ENCODE measurements around the gene DNAJB11. TPM values are rescaled to one million over a fixed set of nuclear protein-coding genes. Genes with fewer than 3 reads are reported as not detected.

Gene DNAJB11
- total RNA-seq, 1 experiment from 2014 or later = 103 TPM

- no peak for DNase-seq (ENCODE audit: low spot score)
- intact Hi-C loops (cut with micrococcal nuclease; ENCODE audit: unreplicated experiment) = loop anchor here (5.0 to 10.0 kb wide), 2 partner anchors 165 to 342 kb away; partner anchors contain the start of gene EIF4A2
- Histone ChIP-seq H3K36me3 (ENCODE audit: insufficient read depth, low read length, poor library complexity, severe bottlenecking) (no peaks in the 10 kb centered on the region), H3K9me3 (ENCODE audit: low read depth, low read length, poor library complexity, severe bottlenecking) (no peaks in the 10 kb centered on the region), H3K4me1 (ENCODE audit: insufficient read depth, low read length, poor library complexity, severe bottlenecking) (peaks cover 12% of the 10 kb centered on the region), H3K27ac (ENCODE audit: low read depth, low read length, poor library complexity, severe bottlenecking) (no peak overlapping the region), H3K27me3 (replicated peaks; ENCODE audit: insufficient read depth, low read depth, low read length, poor library complexity) (peaks cover 3% of the 10 kb centered on the region), H3K4me3 (ENCODE audit: low read depth, low read length, poor library complexity, severe bottlenecking) (no peak overlapping the region)
- ChIA-PET POLR2A (ENCODE audit: low non-redundant PET) (no interaction called here), CTCF (no interaction called here)
- no TSS peak for BruUV-seq (replicated peaks)
- no peak for TF ChIP-seq EZH2 (IDR thresholded peaks at IDR 0.05; ENCODE audit: borderline replicate concordance, low read depth, low read length, poor library complexity, severe bottlenecking)
- TF ChIP-seq CTCF (conservative IDR thresholded peaks at IDR 0.05; ENCODE audit: low read depth, low read length) = no peak
Observed at GRCh38 chr3:186619787-186620212, 49.3 kb downstream of the DNAJB11 start.

- BruUV-seq (replicated peaks) = no TSS peak
- H3K4me1 ChIP-seq (ENCODE audit: insufficient read depth, low read length, poor library complexity, severe bottlenecking) = peaks cover 6% of the 10 kb centered on the region
- no peaks in the 10 kb centered on the region for H3K9me3 ChIP-seq (ENCODE audit: low read depth, low read length, poor library complexity, severe bottlenecking)
- no peak for DNase-seq (ENCODE audit: low spot score)
- ChIA-PET CTCF (no interaction called here), POLR2A (ENCODE audit: low non-redundant PET) (no interaction called here)
- intact Hi-C loops (cut with micrococcal nuclease; ENCODE audit: unreplicated experiment) = no loop called here
- no peak overlapping the region for H3K4me3 ChIP-seq (ENCODE audit: low read depth, low read length, poor library complexity, severe bottlenecking)
- no peak overlapping the region for H3K27ac ChIP-seq (ENCODE audit: low read depth, low read length, poor library complexity, severe bottlenecking)
- peaks cover 3% of the 10 kb centered on the region for H3K27me3 ChIP-seq (replicated peaks; ENCODE audit: insufficient read depth, low read depth, low read length, poor library complexity)
- H3K36me3 ChIP-seq (ENCODE audit: insufficient read depth, low read length, poor library complexity, severe bottlenecking) = no peaks in the 10 kb centered on the region
- TF ChIP-seq EZH2 (IDR thresholded peaks at IDR 0.05; ENCODE audit: borderline replicate concordance, low read depth, low read length, poor library complexity, severe bottlenecking) = no peak
- no peak for TF ChIP-seq CTCF (conservative IDR thresholded peaks at IDR 0.05; ENCODE audit: low read depth, low read length)
Observed at GRCh38 chr3:186620213-186621092, 49.9 kb downstream of the DNAJB11 start.

GRCh38 chr3:186621894-186622650 lies 51.6 kb downstream of the DNAJB11 start:
- ChIA-PET POLR2A (ENCODE audit: low non-redundant PET) (no interaction called here), CTCF (no interaction called here)
- intact Hi-C loops (cut with micrococcal nuclease; ENCODE audit: unreplicated experiment) = no loop called here
- Histone ChIP-seq H3K4me3 (ENCODE audit: low read depth, low read length, poor library complexity, severe bottlenecking) (no peak overlapping the region), H3K27ac (ENCODE audit: low read depth, low read length, poor library complexity, severe bottlenecking) (no peak overlapping the region), H3K9me3 (ENCODE audit: low read depth, low read length, poor library complexity, severe bottlenecking) (no peaks in the 10 kb centered on the region), H3K27me3 (replicated peaks; ENCODE audit: insufficient read depth, low read depth, low read length, poor library complexity) (peaks cover 3% of the 10 kb centered on the region), H3K4me1 (ENCODE audit: insufficient read depth, low read length, poor library complexity, severe bottlenecking) (no peaks in the 10 kb centered on the region), H3K36me3 (ENCODE audit: insufficient read depth, low read length, poor library complexity, severe bottlenecking) (no peaks in the 10 kb centered on the region)
- DNase-seq (ENCODE audit: low spot score) = no peak
- BruUV-seq (replicated peaks) = no TSS peak
- TF ChIP-seq EZH2 (IDR thresholded peaks at IDR 0.05; ENCODE audit: borderline replicate concordance, low read depth, low read length, poor library complexity, severe bottlenecking) = no peak
- no peak for TF ChIP-seq CTCF (conservative IDR thresholded peaks at IDR 0.05; ENCODE audit: low read depth, low read length)
